ENCODE data around the gene APP.

The APP gene

GRCh38 chr21:25895565-25896205, 274.9 kb downstream of the APP start:
- DNase-seq: no peak

DNA sequence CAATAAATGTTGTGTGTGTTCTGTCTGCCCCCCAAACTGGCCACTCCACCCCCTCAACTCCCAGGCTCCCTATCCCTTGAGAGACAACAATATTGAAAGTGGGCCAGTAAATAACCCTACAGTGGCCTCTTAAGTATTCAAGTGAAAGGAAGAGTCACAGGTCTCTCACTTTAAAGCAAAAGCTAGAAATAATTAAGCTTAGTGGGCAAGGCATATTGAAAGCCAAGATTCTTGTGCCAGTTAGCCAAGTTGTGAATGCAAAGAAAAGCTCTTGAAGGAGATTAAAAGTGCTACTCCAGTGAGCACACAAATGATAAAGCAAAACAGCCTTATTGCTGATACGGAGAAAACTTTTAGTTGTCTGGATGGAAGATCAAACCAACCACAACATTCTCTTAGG, 277.4 kb downstream of the APP start:
- DNase-seq: no peak

GRCh38 chr21:25891596-25891995, 279.0 kb downstream of the APP start:
- DNase-seq: no peak

DNA sequence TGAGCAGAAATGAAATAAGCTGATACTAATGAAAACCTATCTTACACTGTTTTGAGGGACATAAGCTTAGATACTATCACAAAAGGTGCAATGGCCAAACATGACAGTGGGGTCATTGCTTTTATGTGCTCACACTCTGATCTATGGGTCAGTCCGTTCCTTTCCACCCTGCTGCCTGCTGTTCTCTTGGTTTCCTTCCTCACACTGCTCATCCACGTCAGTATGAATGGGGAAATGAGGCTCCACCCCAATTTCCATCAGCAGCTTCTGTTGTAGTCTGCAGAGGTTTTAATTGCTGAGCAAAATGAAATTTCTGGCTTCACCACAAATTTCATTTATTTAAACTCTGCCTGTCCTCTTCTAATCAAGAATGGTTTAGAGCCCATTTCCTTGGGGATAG, 280.6 kb downstream of the APP start:
- DNase-seq: no peak

DNA sequence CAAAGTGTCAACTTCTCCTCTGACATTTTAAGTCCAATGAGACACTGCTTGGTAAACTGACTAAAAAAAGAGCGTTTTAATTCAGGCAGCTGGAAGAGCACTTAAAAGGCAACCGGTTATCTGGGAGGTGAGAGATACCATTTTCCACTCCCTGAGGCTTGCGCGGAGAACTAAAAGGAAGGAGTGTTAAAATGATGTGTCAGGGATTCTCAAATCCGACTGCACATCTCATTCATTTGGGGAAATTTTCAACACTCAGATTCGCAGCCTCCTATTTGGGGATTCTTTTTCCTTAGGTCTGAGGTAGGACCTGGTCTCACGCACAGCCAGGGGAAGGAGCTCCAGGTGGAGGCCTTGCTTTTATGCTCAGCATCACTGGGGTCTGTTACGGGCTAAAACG, 281.9 kb downstream of the APP start:
- DNase-seq: no peak

- DNase-seq: no peak
Measured at GRCh38 chr21:25887646-25888306, 282.8 kb downstream of the APP start.

- no peak for DNase-seq
Measured at GRCh38 chr21:25887166-25887565, 283.4 kb downstream of the APP start.

DNA sequence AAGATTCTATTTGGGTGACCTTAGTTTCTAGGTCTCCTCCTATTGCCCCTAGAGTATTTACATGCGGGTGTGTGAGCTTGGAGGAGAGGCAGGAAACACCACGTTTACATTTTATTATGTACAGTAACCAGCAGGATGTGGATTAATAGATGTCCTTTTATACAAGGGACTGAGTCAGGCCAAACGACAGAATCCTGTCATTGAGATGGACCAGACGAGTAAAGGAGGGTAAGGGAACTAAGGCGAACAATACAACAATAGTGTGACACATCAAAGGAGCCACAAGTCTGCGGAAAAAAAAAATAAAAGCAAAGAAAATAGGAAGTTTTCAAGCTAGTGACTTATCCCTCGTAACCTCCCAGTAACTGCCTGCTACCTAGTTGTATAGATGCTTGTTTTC, 284.7 kb downstream of the APP start:
- no peak for DNase-seq

DNA sequence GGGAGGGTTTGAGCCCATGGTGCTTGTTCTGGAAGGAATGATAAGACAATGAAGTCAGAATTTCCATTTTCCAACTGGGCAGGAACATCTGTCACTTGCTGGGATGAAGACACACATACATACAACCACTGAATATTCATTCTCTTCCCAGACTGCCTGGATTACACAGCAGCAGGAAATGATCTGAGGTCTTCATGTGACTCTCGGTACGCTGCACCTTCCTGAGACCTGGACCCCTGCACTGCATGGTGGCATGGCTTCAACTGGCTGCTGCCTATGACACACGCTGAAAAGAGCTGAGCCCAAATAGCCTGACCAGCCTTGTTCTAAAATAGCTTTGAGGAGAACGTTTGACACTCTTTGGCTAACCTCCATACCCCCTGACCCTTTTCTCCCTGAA, 285.2 kb downstream of the APP start:
- no peak for DNase-seq

GRCh38 chr21:25884311-25884710, 286.3 kb downstream of the APP start:
- no peak for DNase-seq

- peak; percentile 9 for DNase-seq
Measured at GRCh38 chr21:25881524-25882376, 288.8 kb downstream of the APP start.

GRCh38 chr21:25879203-25879602, 291.4 kb downstream of the APP start:
- no peak for DNase-seq

GRCh38 chr21:25878344-25878743, 292.2 kb downstream of the APP start:
- no peak for DNase-seq

DNA sequence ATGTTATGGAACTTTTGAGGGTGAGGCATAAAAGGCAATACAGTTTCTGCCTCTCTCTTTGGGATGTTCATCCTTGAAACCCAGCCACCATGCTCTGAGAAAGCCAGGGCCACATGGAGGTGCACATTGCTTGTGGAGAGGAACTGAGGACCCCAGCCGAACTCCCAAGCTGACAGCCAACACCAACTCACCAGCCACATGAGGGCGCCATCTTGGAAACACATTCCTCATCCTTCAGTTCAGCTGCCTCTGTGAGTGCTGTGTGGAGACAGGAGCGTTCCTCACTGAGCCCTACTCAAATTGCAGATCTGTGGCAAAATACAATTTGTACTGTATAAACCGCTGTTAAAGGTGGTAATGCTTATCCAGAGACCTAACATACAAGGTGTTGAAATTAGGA, 298.3 kb downstream of the APP start:
- no peak for DNase-seq

DNA sequence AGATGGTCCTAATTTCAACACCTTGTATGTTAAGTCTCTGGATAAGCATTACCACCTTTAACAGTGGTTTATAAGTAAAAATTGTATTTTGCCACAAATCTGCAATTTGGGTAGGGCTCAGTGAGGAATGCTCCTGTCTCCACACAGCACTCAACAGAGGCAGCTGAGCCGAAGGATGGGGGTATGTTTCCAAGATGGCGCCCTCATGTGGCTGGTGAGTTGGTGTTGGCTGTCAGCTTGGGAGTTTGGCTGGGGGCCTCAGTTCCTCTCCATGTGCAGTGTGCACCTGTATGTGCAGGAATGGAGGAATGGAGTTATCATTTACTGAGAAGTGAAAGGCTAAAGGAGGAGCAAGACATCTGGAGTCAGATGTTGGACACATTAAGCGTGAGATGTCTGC, 299.0 kb downstream of the APP start:
- DNase-seq: no peak

GRCh38 chr21:25870084-25870483, 300.5 kb downstream of the APP start:
- no peak for DNase-seq

DNA sequence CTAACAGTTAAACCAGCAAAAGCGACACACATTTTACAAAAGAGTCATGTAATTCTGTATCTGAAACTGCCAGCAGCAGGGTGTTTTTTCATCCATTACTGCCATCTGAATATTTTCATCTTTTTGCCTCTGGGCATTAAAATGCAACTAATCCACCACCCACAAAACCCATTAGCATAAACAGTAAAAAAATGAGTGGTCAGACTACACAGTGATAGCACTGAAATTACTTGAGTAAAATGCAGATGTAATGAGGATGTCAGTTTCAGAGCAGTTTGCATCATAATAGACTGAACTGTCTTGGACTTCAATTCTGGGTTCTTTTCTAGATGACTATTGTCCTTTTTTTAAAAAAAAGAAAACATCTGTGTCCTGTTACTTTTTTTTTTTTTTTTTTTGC, 303.5 kb downstream of the APP start:
- DNase-seq: no peak

GRCh38 chr21:25863747-25864146, 306.8 kb downstream of the APP start:
- DNase-seq: no peak

DNA sequence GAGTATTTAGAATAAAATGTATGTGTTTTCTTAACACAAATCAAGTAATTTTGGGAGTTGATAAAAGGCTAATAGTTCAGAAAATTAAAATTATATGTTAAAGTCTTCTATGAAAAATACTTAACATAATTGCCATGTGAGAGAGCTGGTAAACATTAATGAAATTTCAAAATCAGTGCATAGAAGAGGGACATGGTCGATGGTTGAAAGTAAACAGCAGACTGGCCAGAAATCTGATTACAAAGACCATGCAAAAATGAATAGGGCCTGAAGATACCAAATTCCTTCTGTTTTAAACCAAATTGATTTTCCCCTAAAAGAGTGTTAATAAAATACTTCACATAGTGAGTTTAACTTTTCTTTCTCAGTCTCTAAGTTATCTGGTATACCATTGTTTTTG, 307.5 kb downstream of the APP start:
- no peak for DNase-seq

DNA sequence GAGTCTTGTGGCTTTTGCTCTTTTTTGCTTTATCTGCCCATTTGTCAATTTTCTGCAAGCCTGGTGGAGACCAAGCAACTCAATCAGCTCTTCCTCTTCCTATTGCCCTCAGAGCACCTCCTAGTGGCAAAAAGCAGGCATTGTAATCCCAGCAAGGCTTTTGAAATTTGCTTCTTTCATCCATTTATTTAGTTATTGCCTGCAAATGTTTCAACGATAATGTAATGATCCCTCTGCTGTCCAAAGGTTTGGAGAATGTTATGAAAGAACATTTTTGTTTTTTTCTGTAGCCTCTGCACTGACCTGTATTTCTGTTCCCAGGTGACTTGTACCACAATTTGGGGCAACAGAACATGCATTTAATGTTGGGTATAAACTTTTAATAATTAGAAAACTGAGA, 308.0 kb downstream of the APP start:
- no peak for DNase-seq

- DNase-seq: no peak
Measured at GRCh38 chr21:25862112-25862511, 308.5 kb downstream of the APP start.

GRCh38 chr21:25859235-25859929, 311.2 kb downstream of the APP start:
- DNase-seq: no peak

- no peak for DNase-seq
Measured at GRCh38 chr21:25858325-25858724, 312.2 kb downstream of the APP start.

Measured in NCI-H1092 (cell line).